ENCODE data around the gene PLSCR2. TPM values are rescaled to one million over a fixed set of nuclear protein-coding genes. Genes with fewer than 3 reads are reported as not detected.

PLSCR2 gene
- polyA plus RNA-seq, 1 experiment = not detected

DNA sequence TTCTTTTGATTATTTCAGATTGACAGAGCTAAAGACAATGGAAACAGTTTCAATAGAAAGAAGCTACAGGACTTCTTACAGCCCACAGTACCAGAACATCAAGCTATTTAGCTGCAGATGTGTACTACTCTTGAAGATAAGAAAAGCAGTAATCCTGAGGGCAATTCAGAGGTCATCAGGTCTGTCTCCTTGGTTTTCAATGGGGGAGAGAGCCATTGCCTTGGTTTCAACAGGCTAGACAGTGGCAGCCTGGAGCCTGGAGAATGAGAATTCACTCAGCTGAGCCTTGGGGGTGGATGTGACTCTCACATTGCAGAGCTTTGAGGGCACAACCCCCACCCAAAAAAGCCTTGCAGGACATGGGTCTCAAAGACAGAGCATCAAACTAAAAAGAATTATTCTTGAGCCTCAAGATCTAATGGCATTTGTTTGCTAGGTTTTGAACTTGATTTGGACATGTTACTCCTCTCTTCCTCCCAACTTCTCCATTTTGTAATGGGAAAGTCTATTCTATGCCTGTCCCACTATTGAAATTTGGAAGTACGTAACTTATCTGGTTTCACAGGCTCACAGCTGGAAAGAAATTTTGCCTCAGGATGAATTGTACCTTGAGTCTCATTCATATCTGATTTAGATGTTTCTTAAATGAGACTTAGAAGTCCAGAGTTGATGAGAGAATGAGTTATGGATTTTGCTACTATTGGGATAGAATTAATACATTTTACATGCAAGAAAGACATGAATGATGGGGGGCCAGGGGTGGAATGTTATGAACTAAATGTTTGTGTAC, 38.2 kb upstream of the PLSCR2 start:
- no peak for DNase-seq (ENCODE audit: low read depth, low spot score)
- ChIA-PET CTCF (interaction anchor here (1.1 kb wide), 1 partner anchor 320 kb away, joined by 5 read pairs; no protein-coding TSS in a partner anchor), POLR2A (no interaction called here)
- Histone ChIP-seq H3K27me3 (ENCODE audit: control insufficient read depth, insufficient read depth, low read length) (no peaks in the 10 kb centered on the region), H3K9me3 (ENCODE audit: control insufficient read depth, insufficient read depth, low read length) (peaks cover 3% of the 10 kb centered on the region; the same call in 1 of the 2 replicates), H3K27ac (ENCODE audit: low read depth, low read length) (no peak overlapping the region), H3K4me3 (ENCODE audit: low read depth, low read length) (no peak overlapping the region)
- TF ChIP-seq CTCF (IDR thresholded peaks at IDR 0.05; ENCODE audit: low read depth, low read length) = no peak

- ChIA-PET CTCF (interaction anchor here (0.8 kb wide), 1 partner anchor 85 kb away, joined by 3 read pairs; no protein-coding TSS in a partner anchor), POLR2A (no interaction called here)
- Histone ChIP-seq H3K4me3 (ENCODE audit: low read depth, low read length) (no peak overlapping the region), H3K27ac (ENCODE audit: low read depth, low read length) (no peak overlapping the region), H3K9me3 (ENCODE audit: control insufficient read depth, insufficient read depth, low read length) (peaks cover 3% of the 10 kb centered on the region; the same call in 1 of the 2 replicates), H3K27me3 (ENCODE audit: control insufficient read depth, insufficient read depth, low read length) (no peaks in the 10 kb centered on the region)
- no peak for DNase-seq (ENCODE audit: low read depth, low spot score)
- no peak for TF ChIP-seq CTCF (IDR thresholded peaks at IDR 0.05; ENCODE audit: low read depth, low read length)
Measured at GRCh38 chr3:146505516-146505915, 36.2 kb upstream of the PLSCR2 start.

DNA sequence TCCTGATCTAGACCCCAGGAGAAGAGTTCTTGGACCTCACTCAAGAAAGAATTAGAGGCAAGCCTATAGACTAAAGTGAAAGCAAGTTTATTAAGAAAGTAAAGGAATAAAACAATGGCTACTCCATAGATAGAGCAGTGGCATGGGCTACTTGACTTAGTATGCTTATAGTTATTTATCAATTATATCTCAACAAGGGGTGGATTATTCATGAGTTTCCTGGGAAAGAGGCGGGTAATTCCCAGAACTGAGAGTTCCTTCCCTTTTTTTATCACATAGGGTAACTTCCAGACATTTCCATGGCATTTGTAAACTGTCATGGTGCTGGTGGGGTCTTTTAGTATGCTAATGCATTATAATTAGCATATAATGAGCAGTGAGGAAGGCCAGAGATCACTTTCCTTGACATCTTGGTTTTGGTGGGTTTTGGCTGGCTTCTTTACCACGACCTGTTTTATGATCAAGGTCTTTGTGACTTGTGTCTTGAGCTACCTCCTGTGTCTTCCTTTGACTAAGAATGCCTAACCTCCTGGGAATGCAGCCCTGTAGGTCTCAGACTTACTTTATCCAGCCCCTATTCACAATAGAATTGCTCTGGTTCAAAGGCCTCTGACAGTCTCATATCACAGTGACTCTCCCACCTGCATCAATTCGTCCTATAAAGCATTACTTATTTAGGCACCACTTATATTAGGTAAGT, 35.3 kb upstream of the PLSCR2 start:
- CTCF ChIA-PET = interaction anchor here (0.6 kb wide), 1 partner anchor 178 kb away, joined by 3 read pairs; no protein-coding TSS in a partner anchor
- POLR2A ChIA-PET = interaction anchor here (1.1 kb wide), 1 partner anchor 12 kb away, joined by 3 read pairs; no protein-coding TSS in a partner anchor

DNA sequence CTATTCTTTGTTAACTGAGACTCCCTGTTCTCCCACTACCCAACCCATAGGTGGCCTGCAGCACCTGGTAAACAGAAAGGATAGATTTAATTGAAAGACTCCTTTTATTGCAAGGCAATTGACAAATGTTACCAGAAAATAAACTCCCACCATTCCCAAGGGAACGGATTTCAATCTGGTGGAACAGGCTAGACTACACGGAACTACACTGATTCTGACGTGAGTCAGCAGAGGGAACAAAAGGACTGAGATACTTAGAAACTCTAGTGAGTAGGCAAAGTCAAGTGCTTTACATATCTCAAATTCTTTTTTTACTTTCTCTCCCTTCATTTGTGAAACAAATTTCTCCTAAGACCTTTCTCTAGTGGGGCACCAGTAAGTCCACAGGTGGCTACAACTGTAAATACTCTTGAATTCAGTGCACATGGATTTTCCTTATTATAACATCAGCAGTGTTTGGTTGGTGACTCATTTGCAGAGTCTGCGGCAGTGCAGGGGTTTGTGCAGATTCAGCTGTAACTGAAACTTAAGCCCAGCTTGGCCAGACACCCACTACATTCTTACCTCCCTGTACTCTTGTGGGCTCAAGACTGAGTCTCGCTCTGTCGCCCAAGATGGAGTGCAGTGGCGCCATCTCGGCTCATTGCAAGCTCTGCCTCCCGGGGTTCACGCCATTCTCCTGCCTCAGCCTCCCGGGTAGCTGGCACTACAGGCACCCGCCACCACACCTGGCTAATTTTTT, 34.3 kb upstream of the PLSCR2 start:
- POLR2A ChIA-PET = interaction anchor here (0.5 to 1.1 kb wide), 2 partner anchors 11 to 111 kb away, joined by 3 read pairs; no protein-coding TSS in a partner anchor

More for the DNA sequence above, 35.3 kb upstream of the PLSCR2 start:
- H3K4me3 ChIP-seq (ENCODE audit: low read depth, low read length) = no peak overlapping the region
- H3K27me3 ChIP-seq (ENCODE audit: control insufficient read depth, insufficient read depth, low read length) = no peaks in the 10 kb centered on the region
- no peak for TF ChIP-seq CTCF (IDR thresholded peaks at IDR 0.05; ENCODE audit: low read depth, low read length)
- no peak for DNase-seq (ENCODE audit: low read depth, low spot score)
- peaks cover 3% of the 10 kb centered on the region; the same call in 1 of the 2 replicates for H3K9me3 ChIP-seq (ENCODE audit: control insufficient read depth, insufficient read depth, low read length)
- no peak overlapping the region for H3K27ac ChIP-seq (ENCODE audit: low read depth, low read length)

More for the DNA sequence above, 34.3 kb upstream of the PLSCR2 start:
- Histone ChIP-seq H3K27me3 (ENCODE audit: control insufficient read depth, insufficient read depth, low read length) (no peaks in the 10 kb centered on the region), H3K9me3 (ENCODE audit: control insufficient read depth, insufficient read depth, low read length) (peaks cover 3% of the 10 kb centered on the region; the same call in 1 of the 2 replicates), H3K27ac (ENCODE audit: low read depth, low read length) (peak overlapping the region; percentile 63), H3K4me3 (ENCODE audit: low read depth, low read length) (no peak overlapping the region)
- DNase-seq (ENCODE audit: low read depth, low spot score) = peak; percentile 85
- CTCF ChIA-PET = no interaction called here
- TF ChIP-seq CTCF (IDR thresholded peaks at IDR 0.05; ENCODE audit: low read depth, low read length) = no peak
